Muscle of leg (tissue), 11 donors: ENCODE results near the gene SFSWAP. TPM values are rescaled to one million over a fixed set of nuclear protein-coding genes. Genes with fewer than 3 reads are reported as not detected.

ENCODE experiments used
- DNase-seq: peaks from one replicate; pipeline ENCODE4 v3.0.0; 2013
- H3K27ac ChIP-seq: one replicate; pipeline ENCODE4 v1.5.1; 2013; ENCODE audit warnings: mild to moderate bottlenecking, low read length, control low read depth
- H3K27me3 ChIP-seq: one replicate; pipeline ENCODE4 v1.6.1; 2013; ENCODE audit warnings: low read length; ENCODE audit not compliant: control insufficient read depth, insufficient read depth
- H3K36me3 ChIP-seq: one replicate; pipeline ENCODE4 v1.6.1; 2013; ENCODE audit warnings: low read length; ENCODE audit not compliant: control insufficient read depth, insufficient read depth
- H3K4me1 ChIP-seq: one replicate; pipeline ENCODE4 v1.6.1; 2013; ENCODE audit warnings: low read length; ENCODE audit not compliant: control insufficient read depth, insufficient read depth
- H3K4me3 ChIP-seq: one replicate; pipeline ENCODE4 v1.5.1; 2013; ENCODE audit warnings: low read length, control low read depth
- H3K9me3 ChIP-seq: replicated peaks from 2 replicates; pipeline ENCODE4 v1.6.1; 2013; ENCODE audit warnings: low read depth, low read length; ENCODE audit not compliant: control insufficient read depth
- WGBS: methylation state at CpG from one replicate; pipeline ENCODE4 v1.1.5; 2013; ENCODE audit warnings: missing lambda C conversion rate; ENCODE audit not compliant: insufficient coverage; 5-methylcytosine and 5-hydroxymethylcytosine counted together
- polyA plus RNA-seq, 8 donors: library from polyadenylated mRNA; unstranded; fragments of 120-200 nt; gene quantifications; one replicate each; pipeline versions ENCODE4 v1.2.1 to v1.2.3, GENCODE V29; 2013; ENCODE audit warnings: inconsistent platforms in 1 of 8, low replicate concordance in 1 of 8; ENCODE audit not compliant: insufficient read length in 8 of 8, insufficient read depth in 1 of 8
- total RNA-seq: library from RNA; stranded (reverse); fragments of 120-200 nt; gene quantifications from one replicate; pipeline ENCODE4 v1.2.4, GENCODE V29; 2013

Gene SFSWAP
- total and polyA plus RNA-seq, 9 donors = 24.6 to 33.6 (median 29.9) TPM

DNA sequence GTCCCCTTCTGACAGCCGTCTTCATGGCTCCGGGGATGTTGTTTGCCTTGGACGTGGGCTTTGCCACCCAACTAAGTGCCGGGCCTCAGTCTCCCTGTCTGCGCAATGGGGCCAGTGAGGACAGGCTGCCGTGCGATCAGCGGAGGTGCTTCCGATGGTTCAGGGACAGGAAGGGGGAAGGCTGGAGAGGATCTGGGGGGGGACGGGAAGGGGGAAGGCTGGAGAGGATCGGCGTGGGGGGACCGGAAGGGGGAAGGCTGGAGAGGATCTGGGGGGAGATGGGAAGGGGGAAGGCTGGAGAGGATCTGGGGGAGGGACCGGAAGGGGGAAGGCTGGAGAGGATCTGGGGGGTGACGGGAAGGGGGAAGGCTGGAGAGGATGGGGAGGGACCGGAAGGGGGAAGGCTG is 120.7 kb downstream of the SFSWAP start:
- H3K4me3 ChIP-seq = peak overlapping the region; percentile 45
- peak; percentile 96 for DNase-seq
- no peaks in the 10 kb centered on the region for H3K36me3 ChIP-seq
- H3K27me3 ChIP-seq = peaks cover 61% of the 10 kb centered on the region
- peaks cover 29% of the 10 kb centered on the region for H3K4me1 ChIP-seq
- H3K27ac ChIP-seq = no peak overlapping the region
- WGBS = 19% methylated on average over 3 of the region's 16 CpGs
- H3K9me3 ChIP-seq = no peaks in the 10 kb centered on the region

- Histone ChIP-seq H3K27ac (no peak overlapping the region), H3K4me3 (no peak overlapping the region), H3K27me3 (peaks cover 53% of the 10 kb centered on the region), H3K9me3 (no peaks in the 10 kb centered on the region), H3K36me3 (no peaks in the 10 kb centered on the region), H3K4me1 (peaks cover 29% of the 10 kb centered on the region)
- WGBS = 37% methylated on average over 27 of the region's 31 CpGs
- peak; percentile 63 for DNase-seq
Measured at GRCh38 chr12:131832321-131833231, 121.7 kb downstream of the SFSWAP start.

GRCh38 chr12:131833288-131833895 is 122.5 kb downstream of the SFSWAP start:
- no peak for DNase-seq
- WGBS = 79% methylated on average over 20 of the region's 23 CpGs
- H3K4me1 ChIP-seq = peaks cover 29% of the 10 kb centered on the region
- peaks cover 51% of the 10 kb centered on the region for H3K27me3 ChIP-seq
- no peaks in the 10 kb centered on the region for H3K9me3 ChIP-seq
- H3K27ac ChIP-seq = no peak overlapping the region
- no peak overlapping the region for H3K4me3 ChIP-seq
- no peaks in the 10 kb centered on the region for H3K36me3 ChIP-seq

DNA sequence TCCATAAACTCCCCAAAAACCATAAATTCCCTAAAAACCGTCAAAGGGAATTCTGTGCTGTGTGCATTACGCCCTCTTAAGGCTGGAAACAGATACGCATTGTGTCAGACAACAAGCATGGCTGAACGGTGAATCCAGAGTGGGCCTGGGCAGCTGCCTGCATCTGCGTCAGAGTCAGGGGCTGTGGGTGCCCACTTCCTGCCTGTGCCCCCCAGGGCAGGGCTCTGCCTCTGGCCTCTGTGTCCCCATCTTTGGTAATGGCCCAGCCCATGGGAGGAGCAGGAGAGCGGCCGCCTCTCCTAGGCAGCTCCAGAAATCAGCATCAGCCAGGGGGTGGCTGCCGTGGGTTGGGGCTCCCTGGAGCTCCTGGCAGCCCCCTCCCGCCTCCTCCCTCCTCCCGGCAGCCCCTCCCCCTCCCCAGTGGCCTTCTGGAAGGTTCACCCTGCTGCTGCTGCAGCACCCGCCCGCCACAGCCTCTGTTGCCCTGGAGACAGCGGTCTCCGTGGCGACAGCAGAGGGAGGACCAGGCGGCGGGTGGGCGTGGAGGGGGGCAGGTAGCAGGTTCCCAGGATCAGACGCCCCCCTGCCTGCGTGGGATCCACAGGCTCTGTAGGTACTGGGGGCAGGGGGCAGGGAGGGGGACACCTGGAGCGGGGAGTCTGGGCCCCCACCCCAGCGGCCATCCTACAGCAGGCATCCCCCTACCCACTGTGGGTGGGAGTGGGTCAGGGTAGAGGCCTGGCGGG is 123.2 kb downstream of the SFSWAP start:
- Histone ChIP-seq H3K36me3 (no peaks in the 10 kb centered on the region), H3K27ac (no peak overlapping the region), H3K4me1 (peaks cover 27% of the 10 kb centered on the region), H3K4me3 (no peak overlapping the region), H3K27me3 (peaks cover 48% of the 10 kb centered on the region), H3K9me3 (no peaks in the 10 kb centered on the region)
- DNase-seq = peak; percentile 32
- WGBS = 40% methylated on average over 11 of the region's 23 CpGs

- Histone ChIP-seq H3K4me3 (no peak overlapping the region), H3K9me3 (no peaks in the 10 kb centered on the region), H3K27me3 (peaks cover 39% of the 10 kb centered on the region), H3K36me3 (no peaks in the 10 kb centered on the region), H3K27ac (no peak overlapping the region), H3K4me1 (peaks cover 18% of the 10 kb centered on the region)
- WGBS = 65% methylated on average over 19 of the region's 20 CpGs
- DNase-seq = no peak
Measured at GRCh38 chr12:131834798-131835615, 124.1 kb downstream of the SFSWAP start.

DNA sequence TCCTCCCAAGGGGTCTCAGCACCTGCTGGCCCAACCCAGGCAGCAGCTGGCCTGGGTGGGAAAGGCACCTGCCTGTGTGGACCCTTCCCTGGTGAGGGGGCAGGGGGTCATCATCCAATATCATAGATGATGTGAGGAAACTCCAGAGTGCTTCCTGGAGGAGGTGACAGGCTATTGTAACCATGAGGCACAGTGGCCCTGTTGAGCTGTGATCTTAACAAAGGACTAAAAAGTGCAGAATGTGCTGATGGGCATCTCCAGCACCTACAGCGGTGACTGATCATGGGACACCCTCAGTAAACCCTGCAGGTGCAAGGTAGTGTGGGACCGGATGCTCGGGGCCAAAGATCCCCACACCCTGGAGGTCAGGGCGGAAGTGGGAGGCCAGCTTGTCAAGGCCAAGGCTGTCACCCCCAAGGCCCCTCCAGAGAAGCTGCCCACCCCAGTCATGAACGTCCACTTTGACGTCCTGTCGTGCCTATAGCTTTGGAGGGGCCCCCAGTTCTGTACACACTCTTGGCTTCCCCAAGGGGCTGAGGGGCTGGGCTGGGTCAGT is 124.8 kb downstream of the SFSWAP start:
- 100% methylated on average over 2 of the region's 7 CpGs for WGBS
- H3K9me3 ChIP-seq = no peaks in the 10 kb centered on the region
- H3K27me3 ChIP-seq = peaks cover 32% of the 10 kb centered on the region
- H3K4me3 ChIP-seq = no peak overlapping the region
- no peak for DNase-seq
- no peak overlapping the region for H3K27ac ChIP-seq
- H3K4me1 ChIP-seq = peaks cover 13% of the 10 kb centered on the region
- H3K36me3 ChIP-seq = no peaks in the 10 kb centered on the region

GRCh38 chr12:131836193-131836592 is 125.3 kb downstream of the SFSWAP start:
- peaks cover 27% of the 10 kb centered on the region for H3K27me3 ChIP-seq
- DNase-seq = peak; percentile 26
- WGBS = 39% methylated on average over 2 of the region's 3 CpGs

GRCh38 chr12:131836714-131837397 is 126.0 kb downstream of the SFSWAP start:
- Histone ChIP-seq H3K4me3 (no peak overlapping the region), H3K9me3 (no peaks in the 10 kb centered on the region), H3K36me3 (no peaks in the 10 kb centered on the region), H3K27me3 (peaks cover 23% of the 10 kb centered on the region), H3K27ac (no peak overlapping the region), H3K4me1 (peaks cover 8% of the 10 kb centered on the region)
- 80% methylated on average over 12 of the region's 13 CpGs for WGBS
- no peak for DNase-seq

More at GRCh38 chr12:131836193-131836592, 125.3 kb downstream of the SFSWAP start:
- no peaks in the 10 kb centered on the region for H3K9me3 ChIP-seq
- peaks cover 10% of the 10 kb centered on the region for H3K4me1 ChIP-seq
- H3K27ac ChIP-seq = no peak overlapping the region
- H3K4me3 ChIP-seq = no peak overlapping the region
- H3K36me3 ChIP-seq = no peaks in the 10 kb centered on the region
